GM12874 (cell line): ENCODE results near the gene SLC12A2.

Experiments used
- TF ChIP-seq, protein P1 (sequence below): IDR thresholded peaks from 2 replicates; pipeline ENCODE4 v1.5.1; 2011; ENCODE audit warnings: low read depth, mild to moderate bottlenecking, control low read depth, low read length, moderate library complexity; ENCODE audit not compliant: insufficient read depth

SLC12A2 gene

DNA sequence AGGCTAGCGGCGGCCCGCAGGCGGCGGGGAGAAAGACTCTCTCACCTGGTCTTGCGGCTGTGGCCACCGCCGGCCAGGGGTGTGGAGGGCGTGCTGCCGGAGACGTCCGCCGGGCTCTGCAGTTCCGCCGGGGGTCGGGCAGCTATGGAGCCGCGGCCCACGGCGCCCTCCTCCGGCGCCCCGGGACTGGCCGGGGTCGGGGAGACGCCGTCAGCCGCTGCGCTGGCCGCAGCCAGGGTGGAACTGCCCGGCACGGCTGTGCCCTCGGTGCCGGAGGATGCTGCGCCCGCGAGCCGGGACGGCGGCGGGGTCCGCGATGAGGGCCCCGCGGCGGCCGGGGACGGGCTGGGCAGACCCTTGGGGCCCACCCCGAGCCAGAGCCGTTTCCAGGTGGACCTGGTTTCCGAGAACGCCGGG, 253 bp downstream of the SLC12A2 start:
- TF ChIP-seq, protein P1, sequence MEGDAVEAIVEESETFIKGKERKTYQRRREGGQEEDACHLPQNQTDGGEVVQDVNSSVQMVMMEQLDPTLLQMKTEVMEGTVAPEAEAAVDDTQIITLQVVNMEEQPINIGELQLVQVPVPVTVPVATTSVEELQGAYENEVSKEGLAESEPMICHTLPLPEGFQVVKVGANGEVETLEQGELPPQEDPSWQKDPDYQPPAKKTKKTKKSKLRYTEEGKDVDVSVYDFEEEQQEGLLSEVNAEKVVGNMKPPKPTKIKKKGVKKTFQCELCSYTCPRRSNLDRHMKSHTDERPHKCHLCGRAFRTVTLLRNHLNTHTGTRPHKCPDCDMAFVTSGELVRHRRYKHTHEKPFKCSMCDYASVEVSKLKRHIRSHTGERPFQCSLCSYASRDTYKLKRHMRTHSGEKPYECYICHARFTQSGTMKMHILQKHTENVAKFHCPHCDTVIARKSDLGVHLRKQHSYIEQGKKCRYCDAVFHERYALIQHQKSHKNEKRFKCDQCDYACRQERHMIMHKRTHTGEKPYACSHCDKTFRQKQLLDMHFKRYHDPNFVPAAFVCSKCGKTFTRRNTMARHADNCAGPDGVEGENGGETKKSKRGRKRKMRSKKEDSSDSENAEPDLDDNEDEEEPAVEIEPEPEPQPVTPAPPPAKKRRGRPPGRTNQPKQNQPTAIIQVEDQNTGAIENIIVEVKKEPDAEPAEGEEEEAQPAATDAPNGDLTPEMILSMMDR: peak; percentile 43; the same call in 1 of the 2 replicates

DNA sequence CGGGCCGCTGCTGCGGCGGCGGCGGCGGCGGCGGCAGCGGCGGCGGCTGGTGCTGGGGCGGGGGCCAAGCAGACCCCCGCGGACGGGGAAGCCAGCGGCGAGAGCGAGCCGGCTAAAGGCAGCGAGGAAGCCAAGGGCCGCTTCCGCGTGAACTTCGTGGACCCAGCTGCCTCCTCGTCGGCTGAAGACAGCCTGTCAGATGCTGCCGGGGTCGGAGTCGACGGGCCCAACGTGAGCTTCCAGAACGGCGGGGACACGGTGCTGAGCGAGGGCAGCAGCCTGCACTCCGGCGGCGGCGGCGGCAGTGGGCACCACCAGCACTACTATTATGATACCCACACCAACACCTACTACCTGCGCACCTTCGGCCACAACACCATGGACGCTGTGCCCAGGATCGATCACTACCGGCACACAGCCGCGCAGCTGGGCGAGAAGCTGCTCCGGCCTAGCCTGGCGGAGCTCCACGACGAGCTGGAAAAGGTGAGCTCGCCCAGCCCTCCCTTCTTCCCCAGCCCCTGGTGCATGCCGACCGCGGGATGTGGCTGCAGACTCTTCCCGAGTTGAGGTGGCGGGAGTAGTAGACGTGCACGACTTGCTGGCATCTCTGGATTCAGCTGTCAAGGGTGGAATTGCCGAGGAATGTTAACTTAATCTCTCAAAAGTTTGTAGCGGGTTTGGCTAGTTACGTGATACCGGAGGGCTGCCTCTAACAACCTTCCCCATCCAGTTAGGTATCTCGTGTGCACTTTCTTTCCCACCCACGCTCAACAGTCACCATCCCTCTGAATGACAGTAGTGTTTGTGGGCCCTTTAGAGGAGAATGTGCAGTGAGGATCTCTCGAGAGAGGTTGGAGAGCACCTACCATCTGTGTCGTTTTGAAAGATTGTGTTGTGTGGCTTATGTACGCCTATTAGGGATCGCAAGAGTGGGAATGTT, 932 bp downstream of the SLC12A2 start:
- TF ChIP-seq, protein P1: no peak

DNA sequence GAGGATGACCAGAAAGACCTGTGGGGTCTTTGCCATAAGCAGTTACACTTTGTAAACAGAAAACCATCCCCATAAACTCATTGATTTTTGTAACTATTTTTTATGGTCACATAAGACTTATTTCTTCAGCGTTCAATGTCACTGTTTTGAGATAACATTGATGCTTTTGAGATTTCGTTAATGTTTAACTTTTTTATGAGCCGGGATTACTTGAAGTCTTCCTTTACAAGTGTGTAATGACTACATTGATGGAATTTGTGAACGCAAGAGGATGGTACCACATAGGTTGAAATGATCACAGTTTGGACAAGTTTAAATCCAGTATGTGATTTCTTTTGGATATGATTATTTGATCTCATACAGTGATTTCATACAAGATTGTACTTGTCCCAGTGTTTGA, 1.8 kb downstream of the SLC12A2 start:
- TF ChIP-seq, protein P1: no peak

DNA sequence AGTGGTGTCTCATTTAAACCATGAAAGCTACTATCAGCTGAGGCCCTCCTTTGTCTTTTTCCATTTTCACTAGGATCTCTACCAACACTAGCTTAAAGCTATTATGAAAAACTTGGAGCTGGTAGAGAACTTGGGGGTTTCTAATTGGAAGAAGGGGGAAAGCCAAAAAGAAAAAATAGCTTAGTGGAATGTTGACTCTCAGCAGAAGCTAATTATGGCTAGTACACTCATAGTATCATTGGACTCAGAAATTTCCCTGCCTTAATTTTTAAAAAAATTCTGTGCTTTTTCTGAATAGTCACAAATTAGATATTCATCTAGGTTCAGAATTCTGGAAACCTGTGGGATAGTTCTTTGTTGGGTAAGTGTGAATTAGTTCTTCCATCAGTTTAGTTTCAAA, 8.0 kb downstream of the SLC12A2 start:
- TF ChIP-seq, protein P1: no peak

DNA sequence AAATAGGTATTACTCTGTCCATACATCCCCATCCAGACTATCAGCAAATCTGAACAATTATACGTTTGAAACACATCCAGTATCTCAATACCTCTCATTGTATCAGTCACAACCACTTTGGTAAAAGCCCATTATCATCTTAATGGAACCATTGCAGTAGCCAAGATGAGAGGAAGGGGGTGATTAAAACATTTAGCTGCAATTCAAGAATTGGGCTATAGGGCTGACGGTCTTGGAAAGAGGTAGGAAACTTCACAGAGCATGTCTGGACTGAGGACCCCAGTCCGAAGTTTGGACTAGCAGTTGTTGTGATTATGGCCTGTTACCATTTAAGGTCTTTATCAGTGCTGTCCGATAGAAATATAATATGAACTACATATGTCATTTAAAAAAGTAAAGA, 8.6 kb downstream of the SLC12A2 start:
- TF ChIP-seq, protein P1: no peak

DNA sequence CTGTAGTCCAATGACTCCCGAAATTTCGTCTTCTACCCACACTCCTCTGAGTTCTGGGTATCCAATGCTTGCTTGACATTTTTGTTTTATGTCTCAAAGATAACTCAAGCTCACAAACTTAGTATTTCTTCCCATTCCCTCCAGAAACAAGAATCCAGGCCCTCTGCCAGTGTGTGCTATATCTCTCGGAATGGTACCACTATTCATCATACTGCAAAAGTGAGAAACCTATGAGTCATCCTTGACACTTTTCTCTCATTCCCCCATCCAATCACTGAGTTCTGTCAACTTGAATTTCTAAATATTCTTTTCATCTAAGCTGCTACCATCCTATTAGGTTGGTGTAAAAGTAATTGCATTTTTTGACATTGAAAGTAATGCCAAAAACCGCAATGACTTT, 9.8 kb downstream of the SLC12A2 start:
- TF ChIP-seq, protein P1: no peak

DNA sequence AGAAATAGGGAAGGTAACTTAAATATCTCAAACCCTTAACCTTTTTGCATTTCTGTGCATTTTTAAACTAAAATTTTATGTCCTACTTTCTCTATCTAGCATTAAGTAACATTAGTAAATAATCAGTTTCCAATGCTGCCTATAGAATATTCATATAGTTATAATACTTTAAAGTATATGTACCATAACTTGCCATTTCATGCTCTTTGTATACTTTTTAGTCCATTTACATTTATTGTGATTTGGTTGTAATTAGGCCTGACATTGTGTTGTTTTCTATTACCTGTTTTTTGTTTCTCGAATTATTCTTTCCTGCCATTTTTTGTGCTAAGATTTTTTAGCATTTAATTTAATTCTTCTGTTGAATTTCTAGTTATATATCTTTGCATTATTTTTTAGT, 13.7 kb downstream of the SLC12A2 start:
- TF ChIP-seq, protein P1: no peak
